Osteocyte (in vitro differentiated cells): Measurements from ENCODE around the gene FBN3. TPM values are rescaled to one million over a fixed set of nuclear protein-coding genes. Genes with fewer than 3 reads are reported as not detected.

Experiments
- DNase-seq: peaks from one replicate; pipeline ENCODE4 v3.0.0; 2021; ENCODE audit warnings: mixed read lengths; ENCODE audit not compliant: unreplicated experiment; ENCODE audit errors: extremely low spot score
- H3K27ac Mint-ChIP-seq: one replicate; pipeline ENCODE4 v1.8.0; 2021; ENCODE audit warnings: mild to moderate bottlenecking, mixed read lengths; ENCODE audit not compliant: unreplicated experiment
- H3K27me3 Mint-ChIP-seq: one replicate; pipeline ENCODE4 v1.8.0; 2021; ENCODE audit warnings: mixed read lengths; ENCODE audit not compliant: unreplicated experiment
- H3K36me3 Mint-ChIP-seq: one replicate; pipeline ENCODE4 v1.8.0; 2021; ENCODE audit warnings: mixed read lengths; ENCODE audit not compliant: unreplicated experiment
- H3K4me1 Mint-ChIP-seq: one replicate; pipeline ENCODE4 v1.8.0; 2021; ENCODE audit warnings: mixed read lengths; ENCODE audit not compliant: unreplicated experiment
- H3K4me3 Mint-ChIP-seq: one replicate; pipeline ENCODE4 v1.8.0; 2021; ENCODE audit warnings: mild to moderate bottlenecking, moderate library complexity, mixed read lengths; ENCODE audit not compliant: unreplicated experiment
- H3K9me3 Mint-ChIP-seq: one replicate; pipeline ENCODE4 v1.8.0; 2021; ENCODE audit warnings: mixed read lengths; ENCODE audit not compliant: unreplicated experiment
- CTCF ChIP-seq: fragments of 200-600 bp; sonication (generic); IDR thresholded peaks from 2 replicates; pipeline ENCODE4 v1.5.0; 2021; ENCODE audit warnings: antibody characterized with exemption, mild to moderate bottlenecking, moderate library complexity
- total RNA-seq: library from RNA; stranded (reverse); gene quantifications from 2 replicates; pipeline ENCODE4 v1.2.1, GENCODE V29; 2021

Gene FBN3
- total RNA-seq, 1 donor from 2014 or later = 0.19 TPM

DNA sequence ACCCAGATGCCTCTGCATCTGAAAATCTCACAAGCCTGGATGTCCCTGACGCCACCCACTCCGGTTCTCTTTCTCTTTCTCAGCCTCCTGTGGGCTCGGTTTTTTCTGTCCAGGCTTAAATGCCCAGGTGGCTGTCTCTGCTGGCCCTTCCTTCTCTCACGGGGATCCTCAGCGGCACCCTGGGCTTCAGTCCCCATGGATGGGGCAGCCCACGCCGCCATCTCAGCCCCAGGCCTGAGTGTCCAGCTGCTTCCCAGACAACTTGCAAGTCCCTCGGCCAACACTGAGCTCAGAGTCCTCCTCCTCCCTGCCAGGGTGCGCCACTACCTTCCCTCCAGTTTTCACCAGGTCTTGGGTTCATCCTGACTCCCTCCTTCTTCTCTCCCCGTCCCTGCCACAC lies 6.4 kb downstream of the FBN3 start:
- no peak for DNase-seq
- Mint-ChIP-seq H3K36me3 (no peaks in the 10 kb centered on the region), H3K9me3 (no peaks in the 10 kb centered on the region), H3K4me1 (peaks cover 31% of the 10 kb centered on the region), H3K4me3 (no peak overlapping the region), H3K27ac (no peak overlapping the region), H3K27me3 (peaks cover 18% of the 10 kb centered on the region)
- no peak for TF ChIP-seq CTCF

- Mint-ChIP-seq H3K27me3 (peaks cover 12% of the 10 kb centered on the region), H3K4me3 (no peak overlapping the region), H3K4me1 (peaks cover 30% of the 10 kb centered on the region), H3K27ac (no peak overlapping the region), H3K9me3 (no peaks in the 10 kb centered on the region), H3K36me3 (no peaks in the 10 kb centered on the region)
- DNase-seq = no peak
- TF ChIP-seq CTCF = no peak
Observed at GRCh38 chr19:8142513-8142900, 6.9 kb downstream of the FBN3 start.

- no peaks in the 10 kb centered on the region for H3K9me3 Mint-ChIP-seq
- H3K36me3 Mint-ChIP-seq = no peaks in the 10 kb centered on the region
- peaks cover 30% of the 10 kb centered on the region for H3K4me1 Mint-ChIP-seq
- TF ChIP-seq CTCF = no peak
- no peak overlapping the region for H3K4me3 Mint-ChIP-seq
- DNase-seq = no peak
- peaks cover 10% of the 10 kb centered on the region for H3K27me3 Mint-ChIP-seq
- H3K27ac Mint-ChIP-seq = no peak overlapping the region
Observed at GRCh38 chr19:8141726-8142512, 7.5 kb downstream of the FBN3 start.

- Mint-ChIP-seq H3K4me1 (peaks cover 24% of the 10 kb centered on the region), H3K27ac (no peak overlapping the region), H3K27me3 (no peaks in the 10 kb centered on the region), H3K9me3 (no peaks in the 10 kb centered on the region), H3K36me3 (no peaks in the 10 kb centered on the region), H3K4me3 (no peak overlapping the region)
- DNase-seq = no peak
- no peak for TF ChIP-seq CTCF
Observed at GRCh38 chr19:8138201-8138600, 11.2 kb downstream of the FBN3 start.

DNA sequence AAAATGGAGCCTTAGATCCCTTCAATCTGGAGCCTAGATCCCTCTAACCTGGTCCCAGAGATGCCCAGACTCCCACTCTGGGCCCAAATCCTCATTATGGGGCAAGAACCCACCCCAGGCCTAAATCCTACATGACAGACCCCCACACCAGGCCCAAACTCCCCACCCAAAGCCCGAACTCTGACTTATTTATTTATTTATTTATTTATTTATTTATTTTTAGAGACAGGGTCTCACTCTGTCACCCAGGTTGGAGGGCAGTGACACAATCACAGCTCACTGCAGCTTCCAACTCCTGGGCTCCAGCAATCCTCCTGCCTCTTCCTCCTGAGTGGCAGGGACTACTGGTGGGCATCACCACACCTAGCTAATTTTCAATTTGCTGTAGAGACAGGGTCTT lies 12.0 kb downstream of the FBN3 start:
- no peak for TF ChIP-seq CTCF
- Mint-ChIP-seq H3K4me3 (no peak overlapping the region), H3K9me3 (no peaks in the 10 kb centered on the region), H3K27me3 (no peaks in the 10 kb centered on the region), H3K4me1 (peaks cover 17% of the 10 kb centered on the region), H3K27ac (no peak overlapping the region), H3K36me3 (no peaks in the 10 kb centered on the region)
- no peak for DNase-seq
